ENCODE results near the gene ACE2.
A peak's percentile ranks its signal among the peaks of the same experiment; 100 is the strongest.

ACE2 gene

GRCh38 chrX:15574017-15574416 is 26.7 kb downstream of the ACE2 start:
- DNase-seq (ENCODE audit: low read depth) = no peak

GRCh38 chrX:15570145-15570544 is 30.6 kb downstream of the ACE2 start:
- no peak for DNase-seq (ENCODE audit: low read depth)

GRCh38 chrX:15567886-15568616 is 32.7 kb downstream of the ACE2 start:
- no peak for DNase-seq (ENCODE audit: low read depth)

GRCh38 chrX:15567267-15567666 is 33.5 kb downstream of the ACE2 start:
- DNase-seq (ENCODE audit: low read depth) = no peak

- no peak for DNase-seq (ENCODE audit: low read depth)
Observed at GRCh38 chrX:15566244-15566643, 34.5 kb downstream of the ACE2 start.

- DNase-seq (ENCODE audit: low read depth) = no peak
Observed at GRCh38 chrX:15564981-15565579, 35.7 kb downstream of the ACE2 start.

GRCh38 chrX:15563056-15563455 is 37.7 kb downstream of the ACE2 start:
- DNase-seq (ENCODE audit: low read depth) = no peak

- DNase-seq (ENCODE audit: low read depth) = no peak
Observed at GRCh38 chrX:15560924-15561323, 39.8 kb downstream of the ACE2 start.

GRCh38 chrX:15559227-15559626 is 41.5 kb downstream of the ACE2 start:
- no peak for DNase-seq (ENCODE audit: low read depth)

- no peak for DNase-seq (ENCODE audit: low read depth)
Observed at GRCh38 chrX:15549189-15550012, 51.4 kb downstream of the ACE2 start.

GRCh38 chrX:15547356-15547755 is 53.4 kb downstream of the ACE2 start:
- DNase-seq (ENCODE audit: low read depth) = no peak

GRCh38 chrX:15546745-15547144 is 54.0 kb downstream of the ACE2 start:
- no peak for DNase-seq (ENCODE audit: low read depth)

GRCh38 chrX:15530318-15530717 is 70.4 kb downstream of the ACE2 start:
- no peak for DNase-seq (ENCODE audit: low read depth)

- no peak for DNase-seq (ENCODE audit: low read depth)
Observed at GRCh38 chrX:15529165-15529564, 71.6 kb downstream of the ACE2 start.

GRCh38 chrX:15525664-15526416 is 74.9 kb downstream of the ACE2 start:
- DNase-seq (ENCODE audit: low read depth) = no peak

- DNase-seq (ENCODE audit: low read depth) = peak; percentile 10
Observed at GRCh38 chrX:15524417-15524816, 76.3 kb downstream of the ACE2 start.

- DNase-seq (ENCODE audit: low read depth) = no peak
Observed at GRCh38 chrX:15523088-15523487, 77.7 kb downstream of the ACE2 start.

GRCh38 chrX:15522464-15522863 is 78.3 kb downstream of the ACE2 start:
- no peak for DNase-seq (ENCODE audit: low read depth)

- DNase-seq (ENCODE audit: low read depth) = no peak
Observed at GRCh38 chrX:15515931-15516330, 84.8 kb downstream of the ACE2 start.

GRCh38 chrX:15514279-15514678 is 86.5 kb downstream of the ACE2 start:
- no peak for DNase-seq (ENCODE audit: low read depth)

- DNase-seq (ENCODE audit: low read depth) = no peak
Observed at GRCh38 chrX:15512401-15512965, 88.3 kb downstream of the ACE2 start.

GRCh38 chrX:15511563-15511962 is 89.2 kb downstream of the ACE2 start:
- no peak for DNase-seq (ENCODE audit: low read depth)

Measured in non-pigmented ciliary epithelial cell (primary cell).